BJ (cell line): Measurements from ENCODE around the gene SCARB1. TPM values are rescaled to one million over a fixed set of nuclear protein-coding genes. Genes with fewer than 3 reads are reported as not detected.

ENCODE experiments used
- CTCF ChIA-PET: fragments of 350-600 bp; formaldehyde crosslinking; extraction: SDS; loops from one replicate; lab custom pipeline; 2021; ENCODE audit warnings: antibody characterized with exemption, inconsistent platforms; lab: Yijun Ruan, JAX
- POLR2A ChIA-PET: fragments of 300-600 bp; sonication (Branson Sonifier 250); formaldehyde crosslinking; extraction: SDS; loops from one replicate; lab custom pipeline; 2021; ENCODE audit warnings: antibody characterized with exemption; lab: Charles Lee
- DNase-seq: peaks from one replicate; pipeline ENCODE4 v3.0.0-alpha.2; 2011; ENCODE audit warnings: low read depth
- H3K27me3 ChIP-seq: 2 replicates; pipeline ENCODE4 v1.6.0; 2011; ENCODE audit warnings: low read length; ENCODE audit not compliant: control insufficient read depth, insufficient read depth
- H3K36me3 ChIP-seq: 2 replicates; pipeline ENCODE4 v1.5.1; 2011; ENCODE audit warnings: low read length; ENCODE audit not compliant: control insufficient read depth, insufficient read depth
- H3K4me3 ChIP-seq: 2 replicates; pipeline ENCODE4 v1.5.1; 2011; ENCODE audit warnings: low read depth, mild to moderate bottlenecking, control low read depth, low read length
- CTCF ChIP-seq: IDR thresholded peaks from 2 replicates; pipeline ENCODE4 v1.5.1; 2011; ENCODE audit warnings: low read depth, mild to moderate bottlenecking, control low read depth, inconsistent platforms, low read length, moderate library complexity; ENCODE audit not compliant: insufficient read depth
- polyA plus RNA-seq: library from polyadenylated mRNA; depleted of rRNA; stranded (reverse); fragments of >200 nt; gene quantifications from 2 replicates; pipeline ENCODE4 v1.2.3, GENCODE V29; 2011

The SCARB1 gene
- polyA plus RNA-seq, 1 experiment = 38.4 TPM

GRCh38 chr12:124827588-124828184 is 36.0 kb downstream of the SCARB1 start:
- no peaks in the 10 kb centered on the region for H3K27me3 ChIP-seq
- H3K36me3 ChIP-seq = no peaks in the 10 kb centered on the region; the same call in 1 of the 2 replicates
- no peak for DNase-seq
- POLR2A ChIA-PET = no interaction called here
- no peak for TF ChIP-seq CTCF
- no peak overlapping the region for H3K4me3 ChIP-seq
- CTCF ChIA-PET = interaction anchor here (1.0 to 2.4 kb wide), 2 partner anchors 9 to 79 kb away, joined by 3 to 7 read pairs; no protein-coding TSS in a partner anchor

GRCh38 chr12:124824195-124824594 is 39.5 kb downstream of the SCARB1 start:
- Histone ChIP-seq H3K4me3 (no peak overlapping the region), H3K27me3 (no peaks in the 10 kb centered on the region), H3K36me3 (no peaks in the 10 kb centered on the region; the same call in 1 of the 2 replicates)
- ChIA-PET POLR2A (no interaction called here), CTCF (no interaction called here)
- no peak for TF ChIP-seq CTCF
- no peak for DNase-seq

- POLR2A ChIA-PET = no interaction called here
- CTCF ChIA-PET = no interaction called here
- no peaks in the 10 kb centered on the region for H3K27me3 ChIP-seq
Measured at GRCh38 chr12:124823272-124823970, 40.2 kb downstream of the SCARB1 start.

GRCh38 chr12:124822218-124822617 is 41.4 kb downstream of the SCARB1 start:
- no peaks in the 10 kb centered on the region for H3K36me3 ChIP-seq
- ChIA-PET POLR2A (no interaction called here), CTCF (no interaction called here)
- H3K4me3 ChIP-seq = no peak overlapping the region
- H3K27me3 ChIP-seq = no peaks in the 10 kb centered on the region
- DNase-seq = no peak
- no peak for TF ChIP-seq CTCF

More at GRCh38 chr12:124823272-124823970, 40.2 kb downstream of the SCARB1 start:
- TF ChIP-seq CTCF = no peak
- no peak for DNase-seq
- H3K36me3 ChIP-seq = no peaks in the 10 kb centered on the region; the same call in 1 of the 2 replicates
- H3K4me3 ChIP-seq = no peak overlapping the region

GRCh38 chr12:124821252-124822200 is 42.1 kb downstream of the SCARB1 start:
- POLR2A ChIA-PET = no interaction called here
- Histone ChIP-seq H3K36me3 (no peaks in the 10 kb centered on the region), H3K4me3 (no peak overlapping the region), H3K27me3 (no peaks in the 10 kb centered on the region)
- TF ChIP-seq CTCF = no peak
- no peak for DNase-seq
- CTCF ChIA-PET = no interaction called here
